GM12878 (cell line): ENCODE data around the gene PRDM12.

Source experiments
- CBX3 ChIP-seq: fragments of 200-600 bp; sonication (generic); IDR thresholded peaks from 2 replicates; pipeline ENCODE4 v1.6.1; 2016; ENCODE audit warnings: low read depth, borderline replicate concordance
- SIX5 ChIP-seq: IDR thresholded peaks from 2 replicates; pipeline ENCODE4 v1.6.1; 2011; ENCODE audit warnings: mild to moderate bottlenecking, low read depth, low read length, moderate library complexity; ENCODE audit not compliant: severe bottlenecking
- TCF7 ChIP-seq: IDR thresholded peaks from 2 replicates; pipeline ENCODE4 v1.6.1; 2014; ENCODE audit warnings: antibody characterized with exemption, borderline replicate concordance
- TF ChIP-seq, protein P1 (sequence below), 3 experiments: IDR thresholded peaks in 2 of 3; conservative IDR thresholded peaks in 1 of 3; 2 replicates each; pipeline ENCODE4 v1.5.1; 2011; ENCODE audit warnings: low read depth in 3 of 3, low read length in 3 of 3, mild to moderate bottlenecking in 3 of 3, control low read depth in 2 of 3, moderate library complexity in 2 of 3, inconsistent platforms in 1 of 3, mixed read lengths in 1 of 3; ENCODE audit not compliant: control insufficient read depth in 2 of 3, insufficient read depth in 1 of 3; ENCODE audit errors: extremely low read depth in 1 of 3

DNA sequence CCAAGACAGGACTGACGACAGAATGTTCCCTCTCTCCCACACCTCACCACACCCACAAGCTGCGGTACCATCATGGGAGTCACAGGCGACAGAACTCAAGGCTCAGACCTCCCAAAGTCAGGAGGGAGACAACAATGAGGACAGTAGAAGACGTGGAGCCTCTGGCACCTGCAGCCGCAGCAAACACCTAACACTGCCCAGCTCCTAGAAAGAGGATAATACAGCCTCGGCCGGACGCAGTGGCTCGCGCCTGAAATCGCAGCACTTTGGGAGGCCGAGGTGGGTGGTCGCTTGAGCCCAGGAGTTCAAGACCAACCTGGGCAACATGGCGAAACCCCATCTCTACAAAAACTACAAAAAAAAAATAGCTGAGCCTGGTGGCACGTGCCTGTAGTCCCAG is 13.2 kb upstream of the PRDM12 start:
- TF ChIP-seq CBX3 (no peak), TCF7 (no peak), SIX5 (no peak)
- TF ChIP-seq, protein P1, sequence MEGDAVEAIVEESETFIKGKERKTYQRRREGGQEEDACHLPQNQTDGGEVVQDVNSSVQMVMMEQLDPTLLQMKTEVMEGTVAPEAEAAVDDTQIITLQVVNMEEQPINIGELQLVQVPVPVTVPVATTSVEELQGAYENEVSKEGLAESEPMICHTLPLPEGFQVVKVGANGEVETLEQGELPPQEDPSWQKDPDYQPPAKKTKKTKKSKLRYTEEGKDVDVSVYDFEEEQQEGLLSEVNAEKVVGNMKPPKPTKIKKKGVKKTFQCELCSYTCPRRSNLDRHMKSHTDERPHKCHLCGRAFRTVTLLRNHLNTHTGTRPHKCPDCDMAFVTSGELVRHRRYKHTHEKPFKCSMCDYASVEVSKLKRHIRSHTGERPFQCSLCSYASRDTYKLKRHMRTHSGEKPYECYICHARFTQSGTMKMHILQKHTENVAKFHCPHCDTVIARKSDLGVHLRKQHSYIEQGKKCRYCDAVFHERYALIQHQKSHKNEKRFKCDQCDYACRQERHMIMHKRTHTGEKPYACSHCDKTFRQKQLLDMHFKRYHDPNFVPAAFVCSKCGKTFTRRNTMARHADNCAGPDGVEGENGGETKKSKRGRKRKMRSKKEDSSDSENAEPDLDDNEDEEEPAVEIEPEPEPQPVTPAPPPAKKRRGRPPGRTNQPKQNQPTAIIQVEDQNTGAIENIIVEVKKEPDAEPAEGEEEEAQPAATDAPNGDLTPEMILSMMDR (IDR thresholded peaks at IDR 0.05 in 2 of 3, conservative IDR thresholded peaks at IDR 0.05 in 1 of 3; ENCODE audit: control insufficient read depth in 2 of 3, extremely low read depth in 1 of 3, insufficient read depth in 1 of 3, low read depth in 3 of 3, low read length in 3 of 3) = no peak
